ENCODE data around the gene KLHL13. TPM values are rescaled to one million over a fixed set of nuclear protein-coding genes. Genes with fewer than 3 reads are reported as not detected.
"Not testable (repeated sequence)": the region's sequence is repeated elsewhere in the genome, so short reads cannot be mapped to it uniquely, and the experiment has no call there.

The KLHL13 gene, protein sequence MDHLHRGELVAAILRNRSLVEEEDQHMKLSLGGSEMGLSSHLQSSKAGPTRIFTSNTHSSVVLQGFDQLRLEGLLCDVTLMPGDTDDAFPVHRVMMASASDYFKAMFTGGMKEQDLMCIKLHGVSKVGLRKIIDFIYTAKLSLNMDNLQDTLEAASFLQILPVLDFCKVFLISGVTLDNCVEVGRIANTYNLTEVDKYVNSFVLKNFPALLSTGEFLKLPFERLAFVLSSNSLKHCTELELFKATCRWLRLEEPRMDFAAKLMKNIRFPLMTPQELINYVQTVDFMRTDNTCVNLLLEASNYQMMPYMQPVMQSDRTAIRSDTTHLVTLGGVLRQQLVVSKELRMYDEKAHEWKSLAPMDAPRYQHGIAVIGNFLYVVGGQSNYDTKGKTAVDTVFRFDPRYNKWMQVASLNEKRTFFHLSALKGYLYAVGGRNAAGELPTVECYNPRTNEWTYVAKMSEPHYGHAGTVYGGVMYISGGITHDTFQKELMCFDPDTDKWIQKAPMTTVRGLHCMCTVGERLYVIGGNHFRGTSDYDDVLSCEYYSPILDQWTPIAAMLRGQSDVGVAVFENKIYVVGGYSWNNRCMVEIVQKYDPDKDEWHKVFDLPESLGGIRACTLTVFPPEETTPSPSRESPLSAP
- 1 to 10 TPM; 1.1 to 3.3 (median 1.3) TPM for polyA plus RNA-seq

DNA sequence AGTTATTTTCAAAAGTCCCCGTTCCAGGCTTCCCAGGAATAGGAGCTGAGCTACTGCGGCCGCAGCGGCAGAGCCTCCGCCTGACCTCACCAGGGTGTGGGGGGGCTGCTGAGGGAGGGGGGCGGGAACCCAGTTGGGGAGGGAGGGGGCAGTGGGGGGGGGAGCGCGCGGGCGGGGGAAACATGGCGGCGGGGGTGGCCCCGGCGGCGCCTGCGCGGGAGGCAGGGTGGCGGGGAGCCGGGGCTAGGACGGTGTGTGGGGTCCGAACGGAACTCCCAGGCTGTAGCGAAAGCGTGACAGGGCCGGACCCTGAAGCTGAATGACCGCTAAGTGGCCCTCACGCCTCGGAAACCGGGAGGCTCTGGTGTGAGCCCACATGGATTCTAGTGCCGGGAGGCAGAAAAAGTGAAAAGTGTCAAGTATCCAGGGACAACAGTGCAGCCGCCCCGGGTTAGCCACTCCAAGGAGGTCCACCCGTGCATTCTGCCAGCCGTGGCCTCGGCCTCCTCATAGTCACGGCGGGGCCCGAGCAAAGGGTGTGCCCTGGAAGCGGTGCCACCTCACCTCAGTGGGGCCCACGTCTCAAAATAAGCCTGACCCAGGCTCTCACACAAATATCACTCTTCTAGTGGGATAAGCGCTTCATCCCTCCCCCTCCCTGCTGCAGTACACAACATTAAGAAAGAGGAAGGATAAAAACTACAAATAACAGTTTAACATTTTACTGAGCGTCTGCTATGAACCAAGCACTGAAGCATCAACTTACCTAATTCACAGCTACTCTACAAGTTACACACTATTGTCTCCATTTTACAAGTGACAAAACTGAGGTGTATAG lies at the start of gene KLHL13:
Gene KLHL13, minus strand, starts transcription at position 98 of the 838 bp plus-strand sequence. CDS start 88,337 bp downstream, outside the sequence.
- 2 to 30% (median 2%) methylated on average over 15 to 41 of the region's 42 CpGs for WGBS, 3 donors
- no peak within 1 kb of the TSS for H3K27ac ChIP-seq (ENCODE audit: low read depth, low read length)

DNA sequence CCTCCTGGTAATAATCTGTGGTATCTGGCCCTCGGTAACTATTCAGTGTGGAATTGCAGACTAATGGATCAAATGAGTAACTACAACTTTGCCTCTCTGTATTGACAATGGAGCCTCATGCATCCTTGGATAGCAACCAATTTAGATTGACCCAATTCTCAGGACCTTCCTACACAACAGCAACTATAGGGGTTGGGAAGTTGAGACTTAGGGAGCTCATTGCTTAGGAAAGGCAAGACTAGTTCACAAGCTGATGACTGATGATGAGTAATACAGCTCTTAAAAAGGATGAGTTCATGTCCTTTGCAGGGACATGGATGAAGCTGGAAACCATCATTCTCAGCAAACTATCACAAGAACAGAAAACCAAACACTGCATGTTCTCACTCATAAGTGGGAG lies 47.5 kb upstream of the KLHL13 start:
- no peak overlapping the region for H3K27ac ChIP-seq (ENCODE audit: low read depth, low read length)
- WGBS, 3 donors, result 77 to 93% (median 86%) methylated on average over 1 of the region's 1 CpG

DNA sequence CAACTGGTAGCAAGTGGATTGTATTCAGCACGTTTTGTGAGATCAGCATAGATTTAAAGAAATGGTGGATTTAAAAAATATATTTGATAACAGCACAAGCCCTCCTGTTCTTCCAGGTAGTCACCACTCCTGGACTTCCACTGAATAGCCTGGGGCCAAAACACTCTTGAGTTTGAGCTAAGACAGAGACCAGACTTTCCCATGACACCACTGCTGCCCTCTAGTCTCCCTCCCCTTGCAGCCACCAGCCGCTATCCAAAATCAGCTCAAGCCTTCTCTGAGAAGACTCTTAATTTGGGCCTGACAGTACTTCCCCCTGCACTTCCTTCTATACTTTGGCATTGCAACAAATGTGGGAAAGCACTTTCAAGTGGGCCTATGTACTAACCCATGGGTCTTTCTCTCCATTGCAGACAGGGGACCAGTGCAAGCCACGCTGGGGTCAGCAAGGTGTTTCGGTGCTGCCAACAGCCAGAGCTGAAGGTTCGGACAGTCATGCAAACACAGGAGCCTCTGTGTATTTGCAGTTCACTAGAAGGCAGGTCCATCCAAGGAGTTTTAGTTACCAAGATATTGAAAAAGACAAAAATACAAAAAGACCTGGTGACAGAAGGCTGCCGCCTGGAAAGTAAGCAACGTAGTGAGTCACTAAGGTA lies 40.5 kb upstream of the KLHL13 start:
- 79 to 94% (median 85%) methylated on average over 7 of the region's 7 CpGs for WGBS, 3 donors

DNA sequence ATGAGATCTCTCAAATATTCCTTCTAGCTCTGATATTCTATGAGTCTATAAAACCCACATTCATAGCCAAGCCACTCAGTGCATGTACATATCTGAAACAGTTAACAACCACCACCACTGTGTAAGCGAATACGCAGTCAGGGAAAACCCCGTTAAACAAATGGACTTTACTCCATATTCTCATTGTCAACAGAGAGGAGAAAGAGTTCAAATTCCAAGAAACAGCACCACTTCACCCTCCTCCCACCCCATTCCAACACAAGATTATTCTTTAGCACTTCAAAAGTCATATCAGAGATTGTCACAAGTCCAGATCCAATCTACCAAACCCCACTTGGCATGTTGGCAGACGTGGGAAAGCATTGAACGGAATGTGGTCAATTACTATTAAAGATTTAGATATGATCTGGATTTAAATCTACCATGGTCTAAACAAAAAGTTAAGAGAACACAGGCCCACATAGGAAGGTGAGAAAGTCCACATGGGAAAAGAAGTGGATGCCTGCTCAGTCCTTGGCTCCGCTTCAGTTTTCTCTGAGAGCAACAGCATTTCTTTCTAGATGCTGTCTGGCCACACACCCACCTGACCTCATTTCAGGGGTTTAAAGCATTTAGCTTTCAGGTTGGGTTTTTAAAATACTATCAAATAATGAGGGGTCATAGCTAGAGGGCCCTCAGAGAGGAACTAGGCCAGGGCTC lies 39.8 kb upstream of the KLHL13 start:
- H3K27ac ChIP-seq (ENCODE audit: low read depth, low read length), result no peak overlapping the region
- WGBS, 3 donors, result 39 to 92% (median 89%) methylated on average over 6 of the region's 6 CpGs

More for the DNA sequence above, 40.5 kb upstream of the KLHL13 start:
- no peak overlapping the region for H3K27ac ChIP-seq (ENCODE audit: low read depth, low read length)

DNA sequence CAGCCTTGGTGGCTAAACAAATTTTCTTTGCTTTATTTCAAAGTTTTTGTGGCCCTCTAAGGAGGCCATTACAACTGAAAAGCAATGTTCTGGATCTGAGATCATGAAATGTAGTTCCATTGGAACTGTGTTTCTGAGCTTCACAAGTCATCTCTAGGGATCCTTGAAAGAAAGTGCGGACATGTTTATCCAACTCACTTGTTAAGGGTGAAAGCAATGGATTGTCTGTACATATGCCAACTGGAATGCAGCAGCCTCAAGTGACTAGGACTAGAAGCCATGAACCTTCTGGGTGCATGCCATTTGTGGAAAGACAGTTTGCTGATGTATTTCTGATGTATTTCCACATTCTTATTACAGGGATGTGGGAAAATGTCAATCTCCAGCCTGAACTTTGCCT lies 36.7 kb upstream of the KLHL13 start:
- no peak overlapping the region for H3K27ac ChIP-seq (ENCODE audit: low read depth, low read length)
- 73 to 85% (median 78%) methylated on average over 1 of the region's 1 CpG for WGBS, 3 donors

DNA sequence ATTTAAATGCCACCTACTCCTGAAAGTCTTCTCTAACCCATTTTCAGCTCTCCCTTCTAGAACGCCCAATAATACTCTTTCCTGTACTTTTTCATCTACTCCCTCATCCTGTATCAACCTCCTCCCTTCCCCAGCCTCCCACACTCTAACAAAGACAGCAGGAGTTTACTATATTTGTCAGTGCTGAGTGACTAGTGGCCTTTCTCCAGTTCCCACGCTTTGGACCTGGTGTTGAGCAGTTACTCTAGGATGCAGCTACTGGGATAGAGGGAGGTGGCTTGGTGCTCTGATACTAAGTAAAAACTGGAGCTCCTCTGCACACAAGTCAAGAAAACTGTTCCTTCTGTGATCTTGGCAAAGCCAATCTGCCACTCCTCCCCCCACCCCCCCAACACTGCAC lies 36.1 kb upstream of the KLHL13 start:
- 40 to 88% (median 57%) methylated on average over 2 of the region's 2 CpGs for WGBS, 3 donors
- H3K27ac ChIP-seq (ENCODE audit: low read depth, low read length), result no peak overlapping the region

DNA sequence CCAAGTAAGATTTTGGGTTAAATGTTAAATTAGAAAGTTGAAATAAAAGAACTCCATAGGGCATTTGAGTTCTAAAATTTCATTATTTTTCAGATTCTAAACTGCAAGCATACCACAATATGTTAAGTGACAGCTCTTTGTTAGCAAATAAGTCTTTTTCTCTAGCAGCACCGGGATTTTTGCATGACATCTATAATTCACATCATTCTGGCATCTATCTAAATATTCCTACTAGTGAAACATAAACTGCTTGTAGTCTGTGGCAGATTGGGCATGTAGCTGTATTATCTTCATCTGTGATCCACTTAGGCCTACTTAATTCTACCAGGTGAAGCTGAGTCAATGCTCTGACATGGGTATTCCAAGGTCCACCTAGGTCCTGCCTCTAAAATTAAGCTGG lies 32.1 kb upstream of the KLHL13 start:
- 86 to 100% (median 93%) methylated on average over 1 of the region's 1 CpG for WGBS, 3 donors
- H3K27ac ChIP-seq (ENCODE audit: low read depth, low read length), result no peak overlapping the region

DNA sequence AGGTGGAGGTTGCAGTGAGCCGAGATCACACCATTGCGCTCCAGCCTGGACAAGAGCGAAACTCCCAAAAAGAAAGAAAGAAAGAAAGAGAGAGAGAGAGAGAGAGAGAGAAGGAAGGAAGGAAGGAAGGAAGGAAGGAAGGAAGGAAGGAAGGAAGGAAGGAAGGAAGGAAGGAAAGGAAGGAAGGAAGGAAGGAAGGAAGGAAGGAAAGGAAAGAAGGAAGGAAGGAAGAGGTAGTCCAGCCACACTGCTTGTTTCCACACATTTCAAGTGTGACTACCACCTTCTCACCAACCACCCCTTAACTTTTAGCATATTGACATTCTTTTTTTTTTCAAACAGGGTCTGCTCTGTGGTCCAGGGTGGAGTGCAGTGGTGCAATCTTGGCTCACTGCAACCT lies 31.2 kb upstream of the KLHL13 start:
- WGBS, 3 donors, result 97 to 100% (median 100%) methylated on average over 3 of the region's 3 CpGs

DNA sequence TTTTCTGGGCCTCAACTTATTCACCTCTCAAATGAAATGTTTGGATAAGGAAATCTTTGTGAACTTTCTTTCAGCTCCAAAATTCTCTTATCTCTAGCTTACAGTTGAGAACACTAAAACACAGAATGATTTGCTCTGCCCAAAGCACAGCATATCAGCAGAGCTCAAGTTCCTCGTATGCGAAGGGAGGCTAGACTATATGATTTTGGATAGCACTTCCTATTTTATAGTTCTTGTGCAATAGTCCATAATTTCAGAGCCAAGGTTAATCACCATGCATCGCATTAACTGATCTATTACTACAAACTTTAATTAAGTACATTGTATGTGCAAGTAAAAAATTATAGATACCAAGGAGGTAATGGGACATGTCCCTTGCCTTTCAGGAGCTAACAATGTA lies 27.0 kb upstream of the KLHL13 start:
- H3K27ac ChIP-seq (ENCODE audit: low read depth, low read length), result no peak overlapping the region

More for the DNA sequence above, 31.2 kb upstream of the KLHL13 start:
- H3K27ac ChIP-seq (ENCODE audit: low read depth, low read length), result not testable (repeated sequence)

DNA sequence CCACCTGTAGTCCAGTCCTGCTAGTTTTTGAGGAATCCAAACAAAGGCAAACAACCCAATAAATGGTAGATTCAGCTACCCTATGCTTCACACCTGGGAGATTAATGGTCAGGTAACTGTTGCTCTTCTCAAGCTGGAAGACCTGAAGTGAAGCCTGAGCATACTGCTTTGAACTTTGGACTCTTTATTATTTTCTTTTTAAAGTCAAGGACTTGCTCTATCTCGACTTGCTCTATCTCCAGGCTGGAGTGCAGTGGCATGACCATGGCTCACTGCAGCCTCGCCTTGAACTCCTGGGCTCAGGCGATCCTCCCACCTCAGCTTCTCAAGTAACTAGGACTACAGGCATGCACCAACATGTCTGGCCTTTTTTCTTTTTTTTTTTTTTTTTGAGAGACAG lies 14.7 kb upstream of the KLHL13 start:
- 51 to 91% (median 81%) methylated on average over 3 of the region's 3 CpGs for WGBS, 3 donors
- no peak overlapping the region for H3K27ac ChIP-seq (ENCODE audit: low read depth, low read length)

More for the DNA sequence above, 27.0 kb upstream of the KLHL13 start:
- WGBS, 3 donors, result 47 to 64% (median 51%) methylated on average over 3 of the region's 3 CpGs

DNA sequence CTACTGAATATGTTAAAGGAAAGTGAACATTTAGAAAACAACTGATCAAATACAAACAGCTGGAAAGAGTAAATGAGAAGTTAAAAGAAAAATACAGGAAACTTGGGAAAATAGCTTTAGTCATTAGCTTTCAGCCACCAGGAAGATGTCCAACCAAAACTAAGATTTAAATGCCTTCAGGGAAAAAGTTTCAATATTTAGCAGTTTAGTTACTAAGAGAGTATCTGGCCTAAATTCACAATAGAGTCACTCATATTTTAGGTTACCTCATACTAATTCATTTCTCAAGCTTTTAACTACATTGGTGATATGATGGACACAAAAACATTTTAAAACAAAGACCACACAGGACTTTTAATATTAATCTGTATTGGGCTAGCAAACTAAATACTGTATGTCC lies 13.1 kb upstream of the KLHL13 start:
- H3K27ac ChIP-seq (ENCODE audit: low read depth, low read length), result no peak overlapping the region

DNA sequence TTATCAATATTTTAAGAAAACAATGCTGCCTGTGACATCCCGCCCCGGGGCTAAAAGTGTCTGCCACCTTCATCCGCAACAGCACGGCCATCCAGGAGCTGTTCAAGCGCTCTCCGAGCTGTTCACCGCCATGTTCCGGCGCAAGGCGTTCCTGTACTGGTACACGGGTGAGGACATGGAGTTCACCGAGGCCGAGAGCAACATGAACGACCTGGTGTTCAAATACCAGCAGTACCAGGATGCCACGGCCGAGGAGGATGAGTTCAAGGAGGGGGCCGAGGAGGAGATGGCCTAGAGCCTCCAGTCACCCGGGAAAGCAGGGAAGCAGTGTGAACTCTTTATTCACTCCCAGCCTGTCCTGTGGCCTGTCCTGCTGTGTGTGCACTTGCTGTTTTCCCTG lies 12.1 kb upstream of the KLHL13 start:
- no peak overlapping the region for H3K27ac ChIP-seq (ENCODE audit: low read depth, low read length)
- WGBS, 3 donors, result 77 to 93% (median 91%) methylated on average over 17 to 18 of the region's 18 CpGs

DNA sequence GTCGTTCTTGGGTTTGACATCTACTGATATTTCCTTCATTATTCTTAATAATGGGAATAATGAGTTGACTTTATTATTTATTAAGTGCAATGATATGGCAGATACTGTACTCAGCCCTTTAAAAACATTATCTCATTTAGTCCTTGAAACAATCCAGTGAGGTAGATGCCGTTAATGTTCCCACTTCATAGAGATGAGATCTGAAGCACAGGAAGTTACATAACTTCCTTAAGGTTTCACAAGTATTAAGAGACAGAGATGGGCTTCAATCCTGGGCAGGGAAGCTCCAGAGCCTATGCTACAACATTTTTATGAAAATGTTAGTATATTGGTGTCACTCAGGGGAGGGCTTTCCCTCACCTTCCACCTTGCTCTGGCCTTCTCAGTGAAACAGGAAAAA lies 9.7 kb upstream of the KLHL13 start:
- 49 to 67% (median 54%) methylated on average over 2 of the region's 2 CpGs for WGBS, 3 donors
- no peak overlapping the region for H3K27ac ChIP-seq (ENCODE audit: low read depth, low read length)

DNA sequence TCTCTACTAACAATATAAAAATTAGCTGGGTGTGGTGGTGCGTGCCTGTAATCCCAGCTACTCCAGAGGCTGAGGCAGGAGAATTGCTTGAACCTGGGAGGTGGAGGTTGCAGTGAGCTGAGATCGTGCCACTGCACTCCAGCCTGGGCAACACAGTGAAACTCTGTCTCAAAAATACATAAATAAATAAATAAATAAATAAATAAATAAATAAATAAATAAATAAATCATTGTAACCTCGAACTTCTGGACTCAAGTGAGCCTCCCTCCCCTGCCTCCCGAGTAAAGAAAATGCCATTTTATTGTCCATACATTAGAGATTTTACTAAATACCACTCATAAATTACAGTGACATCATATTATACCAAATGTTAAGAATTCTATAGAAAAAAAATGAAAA lies 7.6 kb upstream of the KLHL13 start:
- 83 to 98% (median 95%) methylated on average over 2 to 4 of the region's 4 CpGs for WGBS, 3 donors
- not testable (repeated sequence) for H3K27ac ChIP-seq (ENCODE audit: low read depth, low read length)

DNA sequence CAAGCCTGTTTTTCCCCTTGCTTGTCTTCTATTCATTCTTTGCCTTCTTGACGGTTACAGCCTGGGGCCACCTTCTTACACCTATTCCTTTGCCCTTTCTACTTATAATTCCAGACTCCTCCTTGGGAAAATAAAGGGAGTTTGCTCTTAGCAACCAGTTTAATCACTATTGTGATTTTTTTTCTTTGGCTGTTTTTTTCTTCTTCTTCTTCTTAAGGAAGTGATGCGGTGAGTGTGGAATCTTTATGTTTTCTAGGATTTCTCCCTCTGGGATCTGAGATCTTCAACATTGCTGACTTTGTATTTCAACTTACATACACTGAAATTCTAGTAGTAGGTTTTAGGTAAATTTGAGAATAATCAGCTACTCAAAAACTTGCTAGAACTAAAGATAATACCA lies 1.1 kb upstream of the KLHL13 start:
- whole genome bisulfite sequencing, 3 donors, result 71 to 90% (median 83%) methylated on average over 2 of the region's 2 CpGs
- H3K27ac ChIP-seq (ENCODE audit: low read depth, low read length), result no peak overlapping the region

DNA sequence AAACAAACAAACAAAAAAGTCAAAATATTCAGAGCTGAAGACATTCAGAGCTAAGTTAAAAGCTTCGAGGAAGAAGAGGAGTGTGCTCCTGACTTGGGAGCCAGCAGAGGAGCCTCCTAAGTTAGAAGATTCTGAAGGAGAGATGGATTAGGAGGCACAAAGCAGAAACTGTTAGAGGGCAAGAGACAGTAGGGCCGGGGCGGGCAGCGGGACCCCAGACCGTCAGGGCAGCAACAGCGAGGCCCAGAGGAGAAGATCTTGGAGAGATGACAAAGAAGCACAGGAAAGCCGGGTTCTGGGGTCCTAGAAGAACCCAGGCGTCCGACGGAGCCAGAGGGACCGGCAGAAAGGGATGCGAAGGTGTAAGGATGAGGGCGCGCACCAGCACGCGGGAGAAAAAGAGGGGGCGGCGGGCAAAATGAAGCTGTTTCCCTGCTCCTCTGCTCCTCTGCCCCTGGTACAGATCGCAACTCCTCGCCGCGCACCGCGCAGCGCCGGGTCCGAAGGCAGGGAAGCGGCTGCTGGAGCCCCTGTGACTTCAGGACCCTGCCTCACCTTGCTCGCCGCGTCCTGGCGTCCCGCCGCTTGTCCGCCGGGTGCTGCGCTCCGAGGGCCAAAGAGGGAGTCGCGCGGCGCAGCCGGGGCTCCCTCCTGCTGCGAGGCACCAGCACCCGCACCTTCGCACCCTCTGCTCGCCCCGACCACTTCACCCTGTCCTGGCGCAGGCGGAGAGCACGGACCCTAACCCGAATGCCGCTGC lies 477 bp downstream of the KLHL13 start:
- WGBS, 3 donors, result 1 to 21% (median 2%) methylated on average over 29 to 53 of the region's 53 CpGs
- no peak overlapping the region for H3K27ac ChIP-seq (ENCODE audit: low read depth, low read length)

DNA sequence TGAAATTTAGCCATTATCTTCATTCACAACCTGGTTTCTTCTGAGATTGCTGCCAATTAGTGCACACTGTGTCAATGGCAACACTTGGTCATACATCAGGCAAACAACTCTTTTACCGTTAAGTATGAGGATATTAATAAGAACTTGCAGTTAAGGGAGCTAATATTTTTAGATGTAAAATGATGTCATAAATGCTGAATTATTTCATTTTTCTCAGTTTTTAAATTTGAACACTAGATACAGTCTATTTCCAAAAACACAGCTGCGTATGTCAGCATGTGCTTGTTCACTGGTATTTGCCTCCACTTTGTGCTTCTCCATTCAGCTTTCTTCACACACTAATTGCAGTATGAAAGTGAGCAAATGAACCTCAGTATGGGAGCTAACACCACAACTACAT lies 1.6 kb downstream of the KLHL13 start:
- no peak overlapping the region for H3K27ac ChIP-seq (ENCODE audit: low read depth, low read length)
- WGBS, 3 donors, result 36 to 74% (median 68%) methylated on average over 2 of the region's 2 CpGs

Measured in adipose tissue (tissue), 3 donors.